GM12878 (cell line): ENCODE measurements around the gene BPGM.

Experiments used
- ATF3 ChIP-seq: IDR thresholded peaks from 2 replicates; pipeline ENCODE4 v1.6.1; 2011; ENCODE audit warnings: low read depth, mild to moderate bottlenecking, low read length, moderate library complexity, borderline replicate concordance; ENCODE audit errors: extremely low read depth
- CTCF ChIP-seq, 3 experiments: IDR thresholded peaks in 2 of 3; conservative IDR thresholded peaks in 1 of 3; 2 replicates each; pipeline ENCODE4 v1.5.1; 2011; ENCODE audit warnings: low read depth in 3 of 3, low read length in 3 of 3, mild to moderate bottlenecking in 3 of 3, control low read depth in 2 of 3, moderate library complexity in 2 of 3, inconsistent platforms in 1 of 3, mixed read lengths in 1 of 3; ENCODE audit not compliant: control insufficient read depth in 2 of 3, insufficient read depth in 1 of 3; ENCODE audit errors: extremely low read depth in 1 of 3
- EZH2 ChIP-seq: IDR thresholded peaks from 2 replicates; pipeline ENCODE4 v1.6.1; 2012; ENCODE audit warnings: low read depth, mild to moderate bottlenecking, control low read depth, inconsistent platforms, low read length, borderline replicate concordance; ENCODE audit not compliant: control insufficient read depth
- HDGF ChIP-seq: fragments of 450-650 bp; IDR thresholded peaks from 2 replicates; pipeline ENCODE4 v1.6.1; 2016; ENCODE audit warnings: antibody characterized with exemption
- NFYA ChIP-seq: IDR thresholded peaks from 2 replicates; pipeline ENCODE4 v1.6.1; 2011; ENCODE audit warnings: low read depth, mild to moderate bottlenecking, low read length, improper control_type of control experiment, borderline replicate concordance
- POLR2A ChIP-seq: IDR thresholded peaks from 2 replicates; pipeline ENCODE4 v1.6.1; 2011; ENCODE audit warnings: low read depth, mild to moderate bottlenecking, low read length
- POLR2AphosphoS5 ChIP-seq: IDR thresholded peaks from 2 replicates; pipeline ENCODE4 v1.6.1; 2011; ENCODE audit warnings: mild to moderate bottlenecking, low read length, inconsistent platforms
- RCOR1 ChIP-seq: conservative IDR thresholded peaks from 2 replicates; pipeline ENCODE4 v1.6.1; 2012; ENCODE audit warnings: low read depth, low read length, improper control_type of control experiment
- SMC3 ChIP-seq: IDR thresholded peaks from 2 replicates; pipeline ENCODE4 v1.6.1; 2011; ENCODE audit warnings: low read length, improper control_type of control experiment, borderline replicate concordance

GRCh38 chr7:134637934-134638719 lies 8.5 kb upstream of the BPGM start:
- TF ChIP-seq EZH2 (no peak), CTCF (IDR thresholded peaks at IDR 0.05 in 2 of 3, conservative IDR thresholded peaks at IDR 0.05 in 1 of 3; ENCODE audit: control insufficient read depth in 2 of 3, extremely low read depth in 1 of 3, insufficient read depth in 1 of 3, low read depth in 3 of 3, low read length in 3 of 3) (no peak), POLR2A (no peak), NFYA (no peak), SMC3 (no peak), POLR2AphosphoS5 (no peak), HDGF (no peak), RCOR1 (no peak), ATF3 (no peak)
